HepG2 (cell line): Measurements from ENCODE around the gene OR4D9. TPM values are rescaled to one million over a fixed set of nuclear protein-coding genes. Genes with fewer than 3 reads are reported as not detected.

Experiments
- ATAC-seq: fragments of 200-7000 bp; cut with Tn5 transposase; 3 replicates; pipeline ENCODE4 v1.9.1; 2020; ENCODE audit warnings: mild to moderate bottlenecking, moderate library complexity
- BruUV-seq: library from RNA; stranded (reverse); fragments of 400-500 nt; replicated peaks from 2 replicates; lab custom pipeline; 2021; lab: Mats Ljungman, UMichigan
- CTCF ChIA-PET: fragments of 300-600 bp; formaldehyde crosslinking; extraction: SDS; loops from one replicate; lab custom pipeline; 2021; ENCODE audit warnings: low total read pairs, inconsistent platforms, low intra/inter-chr PET ratio; lab: Yijun Ruan, JAX
- POLR2A ChIA-PET: fragments of 350-600 bp; sonication (Branson Sonifier 250); formaldehyde crosslinking; loops from one replicate; lab custom pipeline; 2020; ENCODE audit warnings: antibody characterized with exemption, inconsistent platforms; lab: Yijun Ruan, JAX
- DNase-seq: peaks from one replicate; pipeline ENCODE4 v3.0.0-alpha.2; 2015; ENCODE audit warnings: low spot score
- FAIRE-seq: peaks from 3 replicates; lab custom pipeline; 2011; peaks lifted over from hg19 to GRCh38; lab: Jason Lieb, UNC
- H2AFZ ChIP-seq: one replicate; pipeline ENCODE4 v1.6.1; 2011; ENCODE audit warnings: low read length, inconsistent platforms
- H3K27ac ChIP-seq: fragments of 300-600 bp; 3 replicates; pipeline ENCODE4 v1.8.0; 2011; ENCODE audit warnings: mixed run types, mild to moderate bottlenecking, mixed read lengths, low read length, inconsistent platforms; ENCODE audit not compliant: insufficient read depth; ENCODE audit errors: extremely low read length
- H3K27me3 ChIP-seq, 2 experiments: fragments of 200-600 bp in 1 of 2; 2 replicates in 1 of 2; 3 replicates in 1 of 2; pipeline versions ENCODE4 v1.6.0 to v1.8.0; 2011; ENCODE audit warnings: low read length in 2 of 2, mild to moderate bottlenecking in 2 of 2, moderate library complexity in 2 of 2, inconsistent platforms in 1 of 2; ENCODE audit not compliant: insufficient read depth in 2 of 2, control insufficient read depth in 1 of 2
- H3K36me3 ChIP-seq, 2 experiments: fragments of 200-600 bp in 1 of 2; replicated peaks in 1 of 2; 2 replicates in 1 of 2; 3 replicates in 1 of 2; pipeline versions ENCODE4 v1.5.1 to v1.8.0; 2011; ENCODE audit warnings: low read length in 2 of 2, inconsistent platforms in 1 of 2; ENCODE audit not compliant: insufficient read depth in 2 of 2, control insufficient read depth in 1 of 2
- H3K4me1 ChIP-seq: 2 replicates; pipeline ENCODE4 v1.5.1; 2012; ENCODE audit warnings: low read length, inconsistent platforms; ENCODE audit not compliant: insufficient read depth
- H3K4me2 ChIP-seq: 2 replicates; pipeline ENCODE4 v1.6.0; 2011; ENCODE audit warnings: low read depth, low read length, inconsistent platforms
- H3K4me3 ChIP-seq, 3 experiments: fragments of 200-600 bp in 1 of 3; sonication (generic), shearing (Covaris generic) in 1 of 3; replicated peaks in 1 of 3; 2 replicates each; pipeline ENCODE4 v1.5.1; 2011 to 2016; ENCODE audit warnings: low read length in 3 of 3, inconsistent platforms in 2 of 3, low read depth in 2 of 3, mild to moderate bottlenecking in 2 of 3, control low read depth in 1 of 3, mixed read lengths in 1 of 3; ENCODE audit not compliant: insufficient read depth in 1 of 3
- H3K79me2 ChIP-seq: one replicate; pipeline ENCODE4 v1.6.1; 2011; ENCODE audit warnings: low read length, inconsistent platforms; ENCODE audit not compliant: insufficient read depth
- H3K9ac ChIP-seq: 2 replicates; pipeline ENCODE4 v1.6.0; 2011; ENCODE audit warnings: mild to moderate bottlenecking, low read depth, low read length, inconsistent platforms; ENCODE audit not compliant: insufficient read depth
- H3K9me3 ChIP-seq: 2 replicates; pipeline ENCODE4 v1.5.1; 2012; ENCODE audit warnings: mild to moderate bottlenecking, low read length
- H4K20me1 ChIP-seq: 2 replicates; pipeline ENCODE4 v1.6.0; 2011; ENCODE audit warnings: inconsistent platforms, mild to moderate bottlenecking, low read length, moderate library complexity; ENCODE audit not compliant: insufficient read depth
- ZNF460 ChIP-seq: sonication (generic); formaldehyde crosslinking; IDR thresholded peaks from 2 replicates; pipeline ENCODE4 v1.5.1; 2020; ENCODE audit warnings: missing genetic modification reagents, mild to moderate bottlenecking, borderline replicate concordance
- ZNF704 ChIP-seq: sonication (generic); formaldehyde crosslinking; IDR thresholded peaks from 2 replicates; pipeline ENCODE4 v1.8.1; 2023; ENCODE audit warnings: mild to moderate bottlenecking, inconsistent platforms, moderate library complexity, missing genetic modification reagents, borderline replicate concordance
- WGBS: methylation state at CpG from one replicate; pipeline ENCODE4 v1.1.6; 2017; ENCODE audit warnings: low lambda C conversion rate; 5-methylcytosine and 5-hydroxymethylcytosine counted together
- in situ Hi-C: cut with HindIII; loops from 2 replicates; pipeline ENCODE4 v1.10.0; 2017; ENCODE audit warnings: low pct_unique_long_range_greater_than_20kb; ENCODE audit not compliant: extremely low pct_ligation_motif_present
- intact Hi-C: fragments of 100-400 bp; cut with micrococcal nuclease; formaldehyde crosslinking; loops from one replicate; pipeline ENCODE4 v1.10.0; 2022; ENCODE audit not compliant: unreplicated experiment
- polyA plus RNA-seq, 8 experiments: library from polyadenylated mRNA; depleted of rRNA in 3 of 8; stranded (reverse) in 7 of 8; unstranded in 1 of 8; fragments of >200 nt; fragmentation: Illumina TruSeq in 4 of 8; extraction: Trizol in 4 of 8; gene quantifications; 2 replicates each; pipeline versions ENCODE4 v1.2.1 to v1.2.3, GENCODE V29; 2011 to 2016; ENCODE audit warnings: low read depth in 4 of 8, missing spikeins in 1 of 8, mixed read lengths in 1 of 8; ENCODE audit not compliant: insufficient read depth in 1 of 8
- total RNA-seq, 5 experiments: library from RNA; depleted of rRNA; stranded (reverse); fragments of >200 nt; fragmentation: Illumina TruSeq; extraction: Trizol; gene quantifications; 2 replicates each; pipeline ENCODE4 v1.2.3, GENCODE V29; 2016; ENCODE audit warnings: low read depth in 1 of 5
- TF ChIP-seq, protein P1 (sequence below), 2 experiments: sonication (generic) in 1 of 2; formaldehyde crosslinking in 1 of 2; IDR thresholded peaks; 2 replicates each; pipeline versions ENCODE4 v1.4.0 to v1.6.1; 2018 to 2020; ENCODE audit warnings: missing genetic modification reagents in 2 of 2, borderline replicate concordance in 1 of 2, low read depth in 1 of 2, mild to moderate bottlenecking in 1 of 2, missing biosample characterization in 1 of 2

The OR4D9 gene
- total and polyA plus RNA-seq, 2 of the 13 experiments (the other 11 are each of a cell fraction or from before 2014, with no cell fraction given): not detected

GRCh38 chr11:59560702-59561473 is 49.5 kb downstream of the OR4D9 start (continued):
- TF ChIP-seq, protein P1, sequence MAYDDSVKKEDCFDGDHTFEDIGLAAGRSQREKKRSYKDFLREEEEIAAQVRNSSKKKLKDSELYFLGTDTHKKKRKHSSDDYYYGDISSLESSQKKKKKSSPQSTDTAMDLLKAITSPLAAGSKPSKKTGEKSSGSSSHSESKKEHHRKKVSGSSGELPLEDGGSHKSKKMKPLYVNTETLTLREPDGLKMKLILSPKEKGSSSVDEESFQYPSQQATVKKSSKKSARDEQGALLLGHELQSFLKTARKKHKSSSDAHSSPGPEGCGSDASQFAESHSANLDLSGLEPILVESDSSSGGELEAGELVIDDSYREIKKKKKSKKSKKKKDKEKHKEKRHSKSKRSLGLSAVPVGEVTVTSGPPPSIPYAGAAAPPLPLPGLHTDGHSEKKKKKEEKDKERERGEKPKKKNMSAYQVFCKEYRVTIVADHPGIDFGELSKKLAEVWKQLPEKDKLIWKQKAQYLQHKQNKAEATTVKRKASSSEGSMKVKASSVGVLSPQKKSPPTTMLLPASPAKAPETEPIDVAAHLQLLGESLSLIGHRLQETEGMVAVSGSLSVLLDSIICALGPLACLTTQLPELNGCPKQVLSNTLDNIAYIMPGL (CRISPR knock-in tag; IDR thresholded peaks at IDR 0.05; ENCODE audit: borderline replicate concordance in 1 of 2, low read depth in 1 of 2): peak; percentile 7 to 83; a peak in 2 of 4 replicates

DNA sequence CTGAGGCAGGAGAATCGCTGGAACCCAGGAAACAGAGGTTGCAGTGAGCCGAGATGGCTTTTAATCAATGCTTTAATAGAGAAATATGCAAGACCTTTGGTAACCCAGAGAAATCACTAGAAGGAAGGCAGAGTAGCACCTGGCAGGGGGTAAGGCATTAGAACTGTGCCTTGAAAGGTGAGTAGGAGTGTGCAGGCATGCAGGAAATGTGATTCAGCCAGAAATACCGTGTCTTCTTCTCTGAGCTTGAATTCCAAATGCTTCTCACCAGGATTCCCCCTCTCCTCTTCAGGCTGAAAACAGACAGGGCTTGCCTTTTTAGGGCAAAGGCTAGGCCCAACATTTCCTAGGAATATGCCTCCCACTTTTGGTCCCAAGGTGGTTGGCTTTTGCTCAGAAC is 51.0 kb downstream of the OR4D9 start:
- CTCF ChIA-PET: no interaction called here
- no peak overlapping the region for H3K9ac ChIP-seq
- ATAC-seq: no peak
- 92% methylated on average over 2 of the region's 3 CpGs for WGBS
- H3K4me1 ChIP-seq: peaks cover 51% of the 10 kb centered on the region
- BruUV-seq: no TSS peak
- H3K27me3 ChIP-seq: no peaks in the 10 kb centered on the region; a peak in 1 of 5 replicates
- no peaks in the 10 kb centered on the region for H3K36me3 ChIP-seq
- TF ChIP-seq ZNF704 (CRISPR knock-in tag) (no peak), ZNF460 (CRISPR knock-in tag) (peak; percentile 50; the same call in 1 of the 2 replicates)
- TF ChIP-seq, all 625 proteins: peak for 1
- H3K27ac ChIP-seq: no peak overlapping the region
- no peaks in the 10 kb centered on the region for H3K9me3 ChIP-seq
- H2AFZ ChIP-seq: no peak overlapping the region
- intact Hi-C loops (no loop called here), in situ Hi-C loops (no loop called here)
- no peaks in the 10 kb centered on the region for H3K79me2 ChIP-seq
- POLR2A ChIA-PET: no interaction called here
- H4K20me1 ChIP-seq: no peaks in the 10 kb centered on the region
- FAIRE-seq: no peak
- DNase-seq: no peak
- no peak overlapping the region for H3K4me3 ChIP-seq
- H3K4me2 ChIP-seq: no peak overlapping the region

Other genes with a start within 250 kb of the OR4D9 start
- not detected in 2 replicates for gene OR5AN1, start 152.6 kb upstream of the OR4D9 start, total RNA-seq (2016; rRNA removed; fragmentation: Illumina TruSeq; extraction: Trizol)
- not detected in 2 replicates for gene OR5AN1, start 152.6 kb upstream of the OR4D9 start, polyA plus RNA-seq (2011; rRNA removed)
- gene OR5A2, start 85.1 kb upstream of the OR4D9 start, total RNA-seq (2016; rRNA removed; fragmentation: Illumina TruSeq; extraction: Trizol): not detected in 2 replicates
- not detected in 2 replicates for gene OR5A2, start 85.1 kb upstream of the OR4D9 start, polyA plus RNA-seq (2011; rRNA removed)
- not detected in 2 replicates for gene OR5A1, start 75.1 kb upstream of the OR4D9 start, total RNA-seq (2016; rRNA removed; fragmentation: Illumina TruSeq; extraction: Trizol)
- not detected in 2 replicates for gene OR5A1, start 75.1 kb upstream of the OR4D9 start, polyA plus RNA-seq (2011; rRNA removed)
- gene OR4D6, start 54.6 kb upstream of the OR4D9 start, total RNA-seq (2016; rRNA removed; fragmentation: Illumina TruSeq; extraction: Trizol): not detected in 2 replicates
- gene OR4D6, start 54.6 kb upstream of the OR4D9 start, polyA plus RNA-seq (2011; rRNA removed): not detected in 2 replicates
- not detected in 2 replicates for gene OR4D10, start 38.2 kb upstream of the OR4D9 start, total RNA-seq (2016; rRNA removed; fragmentation: Illumina TruSeq; extraction: Trizol)
- not detected in 2 replicates for gene OR4D10, start 38.2 kb upstream of the OR4D9 start, polyA plus RNA-seq (2011; rRNA removed)
- gene OR4D11, start 8.0 kb upstream of the OR4D9 start, total RNA-seq (2016; rRNA removed; fragmentation: Illumina TruSeq; extraction: Trizol): not detected in 2 replicates
- not detected in 2 replicates for gene OR4D11, start 8.0 kb upstream of the OR4D9 start, polyA plus RNA-seq (2011; rRNA removed)
- gene OSBP, start 104.2 kb downstream of the OR4D9 start, total RNA-seq (2016; rRNA removed; fragmentation: Illumina TruSeq; extraction: Trizol): 13.5 and 23.0 TPM in 2 replicates
- 12.1 and 12.5 TPM in 2 replicates for gene OSBP, start 104.2 kb downstream of the OR4D9 start, polyA plus RNA-seq (2011; rRNA removed)
- gene PATL1, start 157.5 kb downstream of the OR4D9 start, total RNA-seq (2016; rRNA removed; fragmentation: Illumina TruSeq; extraction: Trizol): 12.9 and 16.6 TPM in 2 replicates
- gene PATL1, start 157.5 kb downstream of the OR4D9 start, polyA plus RNA-seq (2011; rRNA removed): 24.0 and 26.8 TPM in 2 replicates
- not detected in 2 replicates for gene OR10V1, start 202.3 kb downstream of the OR4D9 start, total RNA-seq (2016; rRNA removed; fragmentation: Illumina TruSeq; extraction: Trizol)
- gene OR10V1, start 202.3 kb downstream of the OR4D9 start, polyA plus RNA-seq (2011; rRNA removed): not detected in 2 replicates
- 24.0 and 28.7 TPM in 2 replicates for gene STX3, start 243.8 kb downstream of the OR4D9 start, total RNA-seq (2016; rRNA removed; fragmentation: Illumina TruSeq; extraction: Trizol)
- gene STX3, start 243.8 kb downstream of the OR4D9 start, polyA plus RNA-seq (2011; rRNA removed): 16.5 TPM in 2 replicates